Colonic mucosa (tissue), 4 donors: ENCODE measurements around the gene AMPH. TPM values are rescaled to one million over a fixed set of nuclear protein-coding genes. Genes with fewer than 3 reads are reported as not detected.

Experiments used
- DNase-seq: peaks from one replicate; pipeline ENCODE4 v3.0.0-alpha.2; 2020
- H3K27ac ChIP-seq: fragments of 200-600 bp; one replicate; pipeline ENCODE4 v1.8.0; 2021
- H3K27me3 ChIP-seq: fragments of 200-600 bp; one replicate; pipeline ENCODE4 v1.8.0; 2021
- H3K36me3 ChIP-seq: fragments of 200-600 bp; one replicate; pipeline ENCODE4 v1.8.0; 2021
- H3K4me1 ChIP-seq: fragments of 200-600 bp; one replicate; pipeline ENCODE4 v1.8.0; 2021; ENCODE audit warnings: mild to moderate bottlenecking
- H3K4me3 ChIP-seq: fragments of 200-600 bp; one replicate; pipeline ENCODE4 v1.8.0; 2021
- H3K9ac ChIP-seq, 2 donors: one replicate each; pipeline ENCODE4 v1.7.0; 2013; ENCODE audit warnings: control low read depth in 2 of 2, low read depth in 2 of 2, low read length in 2 of 2
- H3K9me3 ChIP-seq: fragments of 200-600 bp; one replicate; pipeline ENCODE4 v1.8.0; 2021
- CTCF ChIP-seq: fragments of 200-600 bp; IDR thresholded peaks from one replicate; pipeline ENCODE4 v1.8.0; 2022; ENCODE audit warnings: antibody characterized with exemption, mild to moderate bottlenecking
- intact Hi-C: fragments of 100-400 bp; cut with DNase I; formaldehyde crosslinking; loops from one replicate; pipeline ENCODE4 v1.14.1; 2022
- total RNA-seq, 2 donors: library from RNA; stranded (reverse); fragmentation: NEBNext Ultra II Directional in 1 of 2; extraction: Animal tissue kit (Norgen Biotek cat#: 25700) in 1 of 2; gene quantifications; one replicate each; pipeline ENCODE4 v1.2.1, GENCODE V29; 2021
- donor health status: healthy.
- donor health status: DM: no; HTN: no; CAD: no.
- donor health status: DM: no; HTN: no; CAD: no.

AMPH gene
- total RNA-seq, 2 donors from 2014 or later = 0.49 to 1.1 TPM

- Histone ChIP-seq H3K27ac (no peak overlapping the region), H3K4me1 (no peaks in the 10 kb centered on the region), H3K36me3 (no peaks in the 10 kb centered on the region), H3K4me3 (no peak overlapping the region), H3K27me3 (no peaks in the 10 kb centered on the region), H3K9me3 (no peaks in the 10 kb centered on the region), H3K9ac (no peak overlapping the region)
- no peak for TF ChIP-seq CTCF
- intact Hi-C loops = no loop called here
- no peak for DNase-seq
These were observed 43.3 kb upstream of the AMPH start for GRCh38 chr7:38674513-38674912.

DNA sequence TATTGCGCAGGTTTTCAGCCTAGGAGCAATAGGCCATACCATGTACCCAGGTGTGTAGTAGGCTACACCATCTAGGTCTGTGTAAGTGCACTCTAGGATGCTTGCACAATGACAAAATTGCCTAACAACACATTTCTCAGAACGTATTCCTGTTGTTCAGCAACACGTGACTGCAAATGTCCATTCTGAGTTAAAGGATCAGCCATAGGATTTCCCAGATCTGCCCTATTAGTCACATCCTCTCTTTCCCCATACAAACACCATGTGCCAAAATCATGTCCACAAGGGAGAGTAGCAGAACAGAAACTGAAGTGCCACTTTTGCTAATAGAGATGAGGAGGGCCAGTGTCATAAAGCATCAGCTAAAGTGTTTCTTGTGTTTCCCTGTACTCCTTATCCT lies 42.6 kb upstream of the AMPH start:
- H3K9me3 ChIP-seq = no peaks in the 10 kb centered on the region
- H3K27ac ChIP-seq = no peak overlapping the region
- no peak overlapping the region for H3K4me3 ChIP-seq
- H3K36me3 ChIP-seq = no peaks in the 10 kb centered on the region
- DNase-seq = no peak
- H3K4me1 ChIP-seq = no peaks in the 10 kb centered on the region
- no peaks in the 10 kb centered on the region for H3K27me3 ChIP-seq
- no peak for TF ChIP-seq CTCF
- intact Hi-C loops = no loop called here
- no peak overlapping the region for H3K9ac ChIP-seq

- intact Hi-C loops = no loop called here
These were observed 41.0 kb upstream of the AMPH start for GRCh38 chr7:38671911-38672905.

GRCh38 chr7:38669965-38670520 lies 38.9 kb upstream of the AMPH start:
- H3K27ac ChIP-seq = no peak overlapping the region
- H3K4me3 ChIP-seq = no peak overlapping the region
- no peaks in the 10 kb centered on the region for H3K27me3 ChIP-seq
- no peak for TF ChIP-seq CTCF
- H3K9me3 ChIP-seq = no peaks in the 10 kb centered on the region
- no peak for DNase-seq
- H3K4me1 ChIP-seq = no peaks in the 10 kb centered on the region
- intact Hi-C loops = no loop called here
- H3K36me3 ChIP-seq = no peaks in the 10 kb centered on the region
- no peak overlapping the region for H3K9ac ChIP-seq

More at GRCh38 chr7:38671911-38672905, 41.0 kb upstream of the AMPH start:
- Histone ChIP-seq H3K9ac (no peak overlapping the region), H3K4me1 (no peaks in the 10 kb centered on the region), H3K27me3 (no peaks in the 10 kb centered on the region), H3K4me3 (no peak overlapping the region), H3K36me3 (no peaks in the 10 kb centered on the region), H3K9me3 (no peaks in the 10 kb centered on the region), H3K27ac (no peak overlapping the region)
- TF ChIP-seq CTCF = no peak
- DNase-seq = no peak

- H3K4me1 ChIP-seq = no peaks in the 10 kb centered on the region
- no peak overlapping the region for H3K9ac ChIP-seq
- H3K9me3 ChIP-seq = no peaks in the 10 kb centered on the region
- intact Hi-C loops = no loop called here
- TF ChIP-seq CTCF = no peak
- DNase-seq = no peak
- H3K27me3 ChIP-seq = no peaks in the 10 kb centered on the region
- no peak overlapping the region for H3K4me3 ChIP-seq
- H3K27ac ChIP-seq = no peak overlapping the region
- H3K36me3 ChIP-seq = no peaks in the 10 kb centered on the region
These were observed 33.8 kb upstream of the AMPH start for GRCh38 chr7:38664972-38665371.
